Esophagus muscularis mucosa (tissue), 4 donors: Measurements from ENCODE around the gene WDR49.

Source experiments
- EP300 ChIP-seq: sonication (generic); formaldehyde crosslinking; IDR thresholded peaks from one replicate; pipeline ENCODE4 v1.6.1; 2017; ENCODE audit warnings: antibody characterized with exemption
- POLR2A ChIP-seq: fragments of 450-650 bp; IDR thresholded peaks from one replicate; pipeline ENCODE4 v1.6.1; 2017; ENCODE audit warnings: antibody characterized with exemption, moderate library complexity, mild to moderate bottlenecking, low read depth
- POLR2AphosphoS5 ChIP-seq, 2 donors: sonication (generic); formaldehyde crosslinking; IDR thresholded peaks; one replicate each; pipeline ENCODE4 v1.6.1; 2017; ENCODE audit warnings: antibody characterized with exemption in 2 of 2
- TF ChIP-seq, protein P1 (sequence below), 3 experiments: fragments of 200-600 bp in 2 of 3; fragments of 450-650 bp in 1 of 3; sonication (generic) in 2 of 3; IDR thresholded peaks; one replicate each; pipeline ENCODE4 v1.5.1; 2017 to 2019; ENCODE audit warnings: antibody characterized with exemption in 3 of 3, mild to moderate bottlenecking in 2 of 3, moderate library complexity in 1 of 3

- TF ChIP-seq, protein P1, sequence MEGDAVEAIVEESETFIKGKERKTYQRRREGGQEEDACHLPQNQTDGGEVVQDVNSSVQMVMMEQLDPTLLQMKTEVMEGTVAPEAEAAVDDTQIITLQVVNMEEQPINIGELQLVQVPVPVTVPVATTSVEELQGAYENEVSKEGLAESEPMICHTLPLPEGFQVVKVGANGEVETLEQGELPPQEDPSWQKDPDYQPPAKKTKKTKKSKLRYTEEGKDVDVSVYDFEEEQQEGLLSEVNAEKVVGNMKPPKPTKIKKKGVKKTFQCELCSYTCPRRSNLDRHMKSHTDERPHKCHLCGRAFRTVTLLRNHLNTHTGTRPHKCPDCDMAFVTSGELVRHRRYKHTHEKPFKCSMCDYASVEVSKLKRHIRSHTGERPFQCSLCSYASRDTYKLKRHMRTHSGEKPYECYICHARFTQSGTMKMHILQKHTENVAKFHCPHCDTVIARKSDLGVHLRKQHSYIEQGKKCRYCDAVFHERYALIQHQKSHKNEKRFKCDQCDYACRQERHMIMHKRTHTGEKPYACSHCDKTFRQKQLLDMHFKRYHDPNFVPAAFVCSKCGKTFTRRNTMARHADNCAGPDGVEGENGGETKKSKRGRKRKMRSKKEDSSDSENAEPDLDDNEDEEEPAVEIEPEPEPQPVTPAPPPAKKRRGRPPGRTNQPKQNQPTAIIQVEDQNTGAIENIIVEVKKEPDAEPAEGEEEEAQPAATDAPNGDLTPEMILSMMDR (IDR thresholded peaks at IDR 0.05): no peak
- TF ChIP-seq POLR2A (no peak), EP300 (no peak), POLR2AphosphoS5 (IDR thresholded peaks at IDR 0.05) (no peak)
Observed at GRCh38 chr3:167650459-167650858, 3.3 kb downstream of the WDR49 start.
